Breast epithelium (tissue), 4 donors: ENCODE data around the gene LUC7L3. TPM values are rescaled to one million over a fixed set of nuclear protein-coding genes. Genes with fewer than 3 reads are reported as not detected.
A peak's percentile ranks its signal among the peaks of the same experiment; 100 is the strongest.
"Not testable (repeated sequence)": the region's sequence is repeated elsewhere in the genome, so short reads cannot be mapped to it uniquely, and the experiment has no call there.

ENCODE experiments used
- DNase-seq, 2 donors: peaks; one replicate each; pipeline ENCODE4 v3.0.0-alpha.2; 2019; ENCODE audit warnings: low spot score in 2 of 2
- H3K27ac ChIP-seq, 2 donors: fragments of 200-600 bp; sonication (generic) in 1 of 2; one replicate each; pipeline ENCODE4 v1.5.1; 2016 to 2019; ENCODE audit warnings: mild to moderate bottlenecking in 1 of 2
- H3K27me3 ChIP-seq, 2 donors: fragments of 200-600 bp; sonication (generic) in 1 of 2; one replicate each; pipeline versions ENCODE4 v1.5.1 to v1.6.0; 2017 to 2019; ENCODE audit warnings: control low read depth in 1 of 2, mild to moderate bottlenecking in 1 of 2
- H3K36me3 ChIP-seq: fragments of 200-600 bp; one replicate; pipeline ENCODE4 v1.5.1; 2019
- H3K4me1 ChIP-seq, 2 donors: fragments of 200-600 bp; sonication (generic); one replicate each; pipeline ENCODE4 v1.5.1; 2016 to 2019; ENCODE audit warnings: control low read depth in 1 of 2
- H3K4me3 ChIP-seq, 3 donors: fragments of 200-600 bp; sonication (generic); 1 replicate in 2 of 3; 2 replicates in 1 of 3; pipeline ENCODE4 v1.5.1; 2016 to 2019; ENCODE audit warnings: mild to moderate bottlenecking in 3 of 3, moderate library complexity in 2 of 3
- H3K9me3 ChIP-seq, 2 donors: fragments of 200-600 bp; sonication (generic) in 1 of 2; one replicate each; pipeline ENCODE4 v1.5.1; 2016 to 2019; ENCODE audit warnings: control low read depth in 1 of 2
- CTCF ChIP-seq, 3 donors: fragments of 450-650 bp; IDR thresholded peaks; one replicate each; pipeline ENCODE4 v1.5.1; 2016 to 2017; ENCODE audit warnings: antibody characterized with exemption in 3 of 3, mild to moderate bottlenecking in 3 of 3, moderate library complexity in 3 of 3
- POLR2A ChIP-seq: fragments of 450-650 bp; IDR thresholded peaks from one replicate; pipeline ENCODE4 v1.6.1; 2016; ENCODE audit warnings: antibody characterized with exemption, mild to moderate bottlenecking, moderate library complexity
- POLR2AphosphoS5 ChIP-seq, 3 donors: sonication (generic); formaldehyde crosslinking; IDR thresholded peaks; one replicate each; pipeline ENCODE4 v1.6.1; 2017; ENCODE audit warnings: antibody characterized with exemption in 3 of 3
- intact Hi-C: fragments of 100-400 bp; cut with DNase I; formaldehyde crosslinking; loops from one replicate; pipeline ENCODE4 v1.15.1; 2023; ENCODE audit warnings: low total_unique reads
- total RNA-seq, 3 donors: library from RNA; depleted of rRNA; stranded (reverse); fragments of >200 nt; gene quantifications; one replicate each; pipeline ENCODE4 v1.1.0, GENCODE V29; 2016

LUC7L3 gene
- total RNA-seq, 3 donors from 2014 or later = 70.7 to 161 (median 104) TPM

DNA sequence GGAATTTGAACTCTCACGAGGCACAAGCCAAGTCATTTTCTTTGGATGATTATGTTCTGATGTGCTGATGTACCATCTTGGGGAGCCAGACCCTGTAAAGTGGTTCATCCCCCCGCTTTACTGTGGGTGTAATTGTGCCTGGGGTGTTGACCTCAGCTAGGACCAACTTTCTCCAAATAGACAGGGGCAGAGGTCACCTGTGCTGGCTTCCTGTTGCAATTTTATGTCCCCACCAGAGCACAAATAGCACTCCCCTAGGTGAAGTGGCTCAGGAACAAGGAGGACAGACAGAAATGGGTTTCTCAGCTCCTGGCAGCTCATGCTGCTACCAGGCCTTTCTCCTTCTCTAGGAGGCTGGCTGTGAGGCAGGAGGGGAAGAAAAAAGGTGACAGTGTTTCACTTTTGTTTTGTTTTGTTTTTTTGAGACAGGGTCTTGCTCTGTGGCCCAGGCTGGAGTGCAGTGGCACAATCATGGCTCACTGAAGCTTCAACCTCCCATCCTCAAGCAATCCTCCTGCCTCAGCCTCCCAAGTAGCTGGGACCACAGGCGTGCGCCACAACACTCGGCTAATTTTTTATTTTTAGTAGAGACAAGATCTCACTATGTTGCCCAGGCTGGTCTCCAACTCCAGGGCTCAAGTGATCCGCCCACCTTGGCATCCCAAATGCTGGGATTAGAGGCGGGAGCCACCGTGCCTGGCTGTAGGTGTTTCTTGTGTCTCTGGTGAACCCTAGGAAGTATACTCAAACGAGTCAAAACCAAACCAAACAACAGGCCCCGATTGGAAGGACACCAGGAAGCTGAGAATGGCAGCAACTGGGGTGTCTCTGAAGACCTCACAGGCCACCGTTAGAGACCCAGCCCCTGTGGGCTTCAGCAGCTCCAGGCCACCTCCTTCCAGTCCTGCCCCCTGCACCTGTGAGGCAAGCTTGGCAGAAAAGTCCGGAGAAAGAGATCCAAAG is 83.5 kb downstream of the LUC7L3 start:
- TF ChIP-seq CTCF (IDR thresholded peaks at IDR 0.05) (no peak), POLR2AphosphoS5 (IDR thresholded peaks at IDR 0.05) (no peak), POLR2A (no peak)
- intact Hi-C loops = no loop called here

DNA sequence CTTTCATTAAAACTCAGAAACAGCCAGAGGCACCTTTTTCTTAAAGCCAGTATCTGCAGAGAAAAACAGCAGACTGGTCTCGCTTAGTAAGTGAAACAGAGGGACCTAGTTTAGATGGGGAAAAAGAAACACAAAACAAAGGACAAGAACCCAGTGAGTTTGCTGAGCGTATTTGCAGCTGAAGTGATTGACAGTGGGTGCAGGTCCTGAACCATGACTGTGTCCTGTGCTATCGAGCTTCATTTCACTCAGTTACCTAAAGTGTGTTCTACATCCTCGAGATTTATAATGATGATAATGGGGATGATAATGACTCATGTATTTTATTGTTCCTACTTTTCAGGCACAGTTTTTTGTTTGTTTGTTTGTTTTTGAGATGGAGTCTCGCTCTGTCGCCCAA is 84.3 kb downstream of the LUC7L3 start:
- DNase-seq = no peak
- intact Hi-C loops = no loop called here
- Histone ChIP-seq H3K27ac (peak overlapping the region in 1 of 2 donors; percentile 57), H3K27me3 (no peaks in the 10 kb centered on the region), H3K4me3 (no peak overlapping the region), H3K9me3 (no peaks in the 10 kb centered on the region), H3K4me1 (no peaks in the 10 kb centered on the region), H3K36me3 (no peaks in the 10 kb centered on the region)
- TF ChIP-seq CTCF (IDR thresholded peaks at IDR 0.05) (no peak), POLR2A (no peak), POLR2AphosphoS5 (IDR thresholded peaks at IDR 0.05) (no peak)

More for the DNA sequence above, 83.5 kb downstream of the LUC7L3 start:
- no peak for DNase-seq
- H3K36me3 ChIP-seq = no peaks in the 10 kb centered on the region
- no peaks in the 10 kb centered on the region for H3K27me3 ChIP-seq
- no peaks in the 10 kb centered on the region for H3K9me3 ChIP-seq
- H3K4me3 ChIP-seq = no peak overlapping the region
- H3K4me1 ChIP-seq = no peaks in the 10 kb centered on the region
- H3K27ac ChIP-seq = peak overlapping the region; percentile 25 to 57

- H3K4me1 ChIP-seq, H3K27me3 ChIP-seq, DNase-seq, H3K36me3 ChIP-seq, H3K4me3 ChIP-seq, intact Hi-C loops, H3K9me3 ChIP-seq, H3K27ac ChIP-seq: not testable (repeated sequence)
These were observed 85.5 kb downstream of the LUC7L3 start for GRCh38 chr17:50804749-50805475.

DNA sequence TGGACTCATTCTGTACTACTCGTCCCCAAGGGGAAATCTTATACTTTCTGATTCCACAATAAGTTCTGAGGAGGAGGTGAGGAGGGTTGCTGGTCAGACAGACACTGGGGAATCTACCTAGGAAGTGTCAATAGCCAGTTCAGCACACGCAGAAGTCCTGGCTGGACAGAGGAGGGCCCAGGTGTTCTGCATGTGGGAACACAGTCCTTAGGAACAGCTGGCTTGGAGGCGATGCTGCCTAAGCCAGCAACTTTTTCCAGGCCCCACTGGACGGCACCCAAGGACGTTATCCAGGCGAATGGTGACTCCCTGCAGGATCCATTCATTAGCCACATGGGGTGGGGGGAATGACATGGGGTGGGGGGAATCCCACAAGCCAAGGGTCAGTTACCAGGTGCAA is 86.1 kb downstream of the LUC7L3 start:
- H3K4me1 ChIP-seq = no peaks in the 10 kb centered on the region
- H3K9me3 ChIP-seq = no peaks in the 10 kb centered on the region
- no peaks in the 10 kb centered on the region for H3K36me3 ChIP-seq
- TF ChIP-seq POLR2A = no peak
- TF ChIP-seq CTCF (IDR thresholded peaks at IDR 0.05) = no peak
- no peak for TF ChIP-seq POLR2AphosphoS5 (IDR thresholded peaks at IDR 0.05)
- H3K27me3 ChIP-seq = no peaks in the 10 kb centered on the region
- H3K4me3 ChIP-seq = no peak overlapping the region
- intact Hi-C loops = no loop called here
- DNase-seq = no peak
- no peak overlapping the region for H3K27ac ChIP-seq

Other genes starting within 250 kb of the LUC7L3 start
- 10 to 100 TPM; 33.6 to 39.0 (median 35.1) TPM for gene RSAD1, start 240.7 kb upstream of the LUC7L3 start, total RNA-seq
- 1 to 10 TPM in 2 of 3 donors, under 1 TPM in 1; 0.66 to 1.9 (median 1.3) TPM for gene MYCBPAP, start 211.2 kb upstream of the LUC7L3 start, total RNA-seq
- 10 to 100 TPM in 1 of 3 donors, 1 to 10 TPM in 1, not detected in 1; 8.2 to 32.8 TPM for gene EPN3, start 186.9 kb upstream of the LUC7L3 start, total RNA-seq
- 10 to 100 TPM; 52.4 to 62.3 (median 58.4) TPM for gene SPATA20, start 172.4 kb upstream of the LUC7L3 start, total RNA-seq
- gene CACNA1G, start 158.9 kb upstream of the LUC7L3 start, total RNA-seq = 1 to 10 TPM in 2 of 3 donors, under 1 TPM in 1; 0.32 to 2.6 (median 2.3) TPM
- 100 to 1,000 TPM in 1 of 3 donors, 10 to 100 TPM in 1, 1 to 10 TPM in 1; 6.1 to 122 (median 81.0) TPM for gene ABCC3, start 84.7 kb upstream of the LUC7L3 start, total RNA-seq
- gene ANKRD40, start 11.7 kb upstream of the LUC7L3 start, total RNA-seq = 10 to 100 TPM; 36.7 to 68.6 (median 38.1) TPM
- not detected for gene ANKRD40CL, start 47.9 kb downstream of the LUC7L3 start, total RNA-seq
- gene WFIKKN2, start 116.0 kb downstream of the LUC7L3 start, total RNA-seq = not detected
- 100 to 1,000 TPM in 1 of 3 donors, 10 to 100 TPM in 2; 12.6 to 145 (median 54.1) TPM for gene TOB1, start 146.8 kb downstream of the LUC7L3 start, total RNA-seq